ENCODE results near the gene FAAH.

Gene FAAH

DNA sequence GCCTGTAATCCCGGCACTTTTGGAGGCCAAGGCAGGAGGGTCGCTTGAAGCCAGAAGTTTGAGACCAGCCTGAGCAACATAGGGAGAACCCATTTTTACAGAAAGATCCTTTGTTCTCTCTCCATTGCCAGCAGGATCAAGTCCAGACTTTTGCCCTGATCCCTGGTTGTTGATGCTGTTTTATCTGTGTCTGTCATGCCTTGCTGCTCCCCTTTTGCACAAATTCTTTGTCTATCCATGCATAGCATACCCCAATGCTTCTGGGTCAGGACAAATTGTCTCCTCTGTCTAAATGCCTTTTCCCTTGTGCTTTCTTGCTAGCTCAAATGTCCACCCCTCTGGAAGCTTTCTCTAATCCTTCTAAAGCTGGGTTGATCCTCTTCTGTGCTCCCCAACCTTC is 25.3 kb upstream of the FAAH start:
- Histone ChIP-seq H3K27ac (ENCODE audit: low read length) (no peak overlapping the region), H3K4me3 (ENCODE audit: low read length) (no peak overlapping the region), H3K9me3 (ENCODE audit: control insufficient read depth, insufficient read depth, low read length) (no peaks in the 10 kb centered on the region), H3K36me3 (ENCODE audit: control insufficient read depth, insufficient read depth, low read length) (no peaks in the 10 kb centered on the region; the same call in 1 of the 2 replicates), H3K4me1 (ENCODE audit: control insufficient read depth, insufficient read depth, low read length) (no peaks in the 10 kb centered on the region), H3K27me3 (ENCODE audit: control insufficient read depth, insufficient read depth, low read length) (no peaks in the 10 kb centered on the region)
- no peak for DNase-seq (ENCODE audit: low read depth, low spot score)
- no CpG with 5 or more reads among the region's 2 CpGs for WGBS (ENCODE audit: insufficient coverage, insufficient read length)

GRCh38 chr1:46369542-46370213 is 24.4 kb upstream of the FAAH start:
- no peaks in the 10 kb centered on the region for H3K27me3 ChIP-seq (ENCODE audit: control insufficient read depth, insufficient read depth, low read length)
- no CpG with 5 or more reads among the region's 4 CpGs for WGBS (ENCODE audit: insufficient coverage, insufficient read length)
- H3K36me3 ChIP-seq (ENCODE audit: control insufficient read depth, insufficient read depth, low read length): no peaks in the 10 kb centered on the region; the same call in 1 of the 2 replicates
- no peak for DNase-seq (ENCODE audit: low read depth, low spot score)
- no peak overlapping the region for H3K4me3 ChIP-seq (ENCODE audit: low read length)
- H3K9me3 ChIP-seq (ENCODE audit: control insufficient read depth, insufficient read depth, low read length): no peaks in the 10 kb centered on the region
- no peaks in the 10 kb centered on the region for H3K4me1 ChIP-seq (ENCODE audit: control insufficient read depth, insufficient read depth, low read length)
- H3K27ac ChIP-seq (ENCODE audit: low read length): no peak overlapping the region

GRCh38 chr1:46370214-46370633 is 23.9 kb upstream of the FAAH start:
- no peaks in the 10 kb centered on the region; the same call in 1 of the 2 replicates for H3K36me3 ChIP-seq (ENCODE audit: control insufficient read depth, insufficient read depth, low read length)
- no CpG with 5 or more reads among the region's 3 CpGs for WGBS (ENCODE audit: insufficient coverage, insufficient read length)
- H3K27ac ChIP-seq (ENCODE audit: low read length): no peak overlapping the region
- no peaks in the 10 kb centered on the region for H3K4me1 ChIP-seq (ENCODE audit: control insufficient read depth, insufficient read depth, low read length)
- H3K9me3 ChIP-seq (ENCODE audit: control insufficient read depth, insufficient read depth, low read length): no peaks in the 10 kb centered on the region
- no peaks in the 10 kb centered on the region for H3K27me3 ChIP-seq (ENCODE audit: control insufficient read depth, insufficient read depth, low read length)
- DNase-seq (ENCODE audit: low read depth, low spot score): no peak
- no peak overlapping the region for H3K4me3 ChIP-seq (ENCODE audit: low read length)

DNA sequence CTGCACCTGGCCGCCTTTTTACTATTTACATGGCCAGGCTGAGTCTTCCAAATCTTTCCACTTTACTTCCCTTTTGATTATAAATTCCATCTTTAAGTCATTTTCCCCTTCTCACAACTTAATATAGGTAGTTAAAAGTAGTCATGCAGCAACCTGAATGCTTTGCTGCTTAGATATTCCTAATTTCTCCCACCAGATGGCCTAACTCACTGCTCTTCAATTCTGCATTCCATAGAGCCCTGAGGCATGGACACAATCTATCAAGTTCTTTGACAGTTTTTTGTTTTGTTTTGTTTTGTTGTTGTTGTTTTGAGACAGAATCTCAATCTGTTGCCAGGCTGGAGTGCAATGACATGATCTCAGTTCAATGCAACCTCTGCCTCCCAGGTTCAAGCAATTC is 21.7 kb upstream of the FAAH start:
- no peak for DNase-seq (ENCODE audit: low read depth, low spot score)
- Histone ChIP-seq H3K4me3 (ENCODE audit: low read length) (no peak overlapping the region), H3K9me3 (ENCODE audit: control insufficient read depth, insufficient read depth, low read length) (no peaks in the 10 kb centered on the region), H3K27me3 (ENCODE audit: control insufficient read depth, insufficient read depth, low read length) (no peaks in the 10 kb centered on the region), H3K27ac (ENCODE audit: low read length) (no peak overlapping the region), H3K36me3 (ENCODE audit: control insufficient read depth, insufficient read depth, low read length) (no peaks in the 10 kb centered on the region; the same call in 1 of the 2 replicates), H3K4me1 (ENCODE audit: control insufficient read depth, insufficient read depth, low read length) (no peaks in the 10 kb centered on the region)
- WGBS (ENCODE audit: insufficient coverage, insufficient read length): no CpG with 5 or more reads among the region's 1 CpG

DNA sequence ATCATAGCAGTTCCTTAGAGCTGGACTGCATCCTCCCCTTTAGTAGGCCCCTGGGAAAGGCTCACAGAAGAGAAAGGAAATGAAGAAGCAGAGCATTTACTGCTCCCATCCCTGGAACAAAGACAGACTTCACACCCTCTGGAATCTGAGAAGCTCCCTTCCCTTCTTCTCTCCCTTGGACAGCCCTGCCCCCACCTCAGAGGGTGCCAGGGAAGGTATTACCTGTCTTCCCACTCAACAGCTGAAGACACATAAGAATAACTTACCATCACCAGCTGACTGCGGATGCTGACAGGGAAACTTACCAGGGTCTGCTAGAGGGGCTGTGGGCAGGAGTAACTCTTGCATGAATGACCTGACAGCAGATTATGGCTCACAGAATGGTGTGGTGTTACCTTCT is 14.1 kb upstream of the FAAH start:
- no peak for DNase-seq (ENCODE audit: low read depth, low spot score)
- no peak overlapping the region for H3K27ac ChIP-seq (ENCODE audit: low read length)
- no peaks in the 10 kb centered on the region for H3K27me3 ChIP-seq (ENCODE audit: control insufficient read depth, insufficient read depth, low read length)
- H3K36me3 ChIP-seq (ENCODE audit: control insufficient read depth, insufficient read depth, low read length): no peaks in the 10 kb centered on the region
- no peaks in the 10 kb centered on the region for H3K4me1 ChIP-seq (ENCODE audit: control insufficient read depth, insufficient read depth, low read length)
- H3K4me3 ChIP-seq (ENCODE audit: low read length): no peak overlapping the region
- H3K9me3 ChIP-seq (ENCODE audit: control insufficient read depth, insufficient read depth, low read length): no peaks in the 10 kb centered on the region
- no CpG with 5 or more reads among the region's 1 CpG for WGBS (ENCODE audit: insufficient coverage, insufficient read length)

GRCh38 chr1:46380508-46380907 is 13.6 kb upstream of the FAAH start:
- Histone ChIP-seq H3K27ac (ENCODE audit: low read length) (no peak overlapping the region), H3K4me1 (ENCODE audit: control insufficient read depth, insufficient read depth, low read length) (no peaks in the 10 kb centered on the region), H3K27me3 (ENCODE audit: control insufficient read depth, insufficient read depth, low read length) (no peaks in the 10 kb centered on the region), H3K9me3 (ENCODE audit: control insufficient read depth, insufficient read depth, low read length) (no peaks in the 10 kb centered on the region), H3K4me3 (ENCODE audit: low read length) (no peak overlapping the region), H3K36me3 (ENCODE audit: control insufficient read depth, insufficient read depth, low read length) (no peaks in the 10 kb centered on the region)
- DNase-seq (ENCODE audit: low read depth, low spot score): no peak

DNA sequence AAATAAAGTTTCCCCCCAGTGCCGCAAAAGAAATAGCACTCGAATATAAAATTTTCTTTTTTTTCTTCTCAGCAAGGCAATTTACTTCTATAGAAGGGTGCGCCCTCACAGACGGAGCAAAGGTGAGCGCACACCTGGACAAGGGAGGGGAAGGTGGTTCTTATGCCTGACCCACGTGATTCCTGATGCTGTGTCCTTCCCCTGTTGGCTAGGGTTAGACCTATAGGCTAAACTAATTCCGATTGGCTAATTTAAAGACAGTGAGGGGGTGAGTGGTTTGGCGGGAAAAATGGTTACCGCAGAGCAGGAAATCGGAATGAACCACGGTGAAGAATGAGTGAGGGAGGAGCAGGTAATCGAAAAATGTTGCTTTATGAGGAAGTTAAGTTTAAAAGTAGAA is 607 bp upstream of the FAAH start:
- Histone ChIP-seq H3K36me3 (ENCODE audit: control insufficient read depth, insufficient read depth, low read length) (no peaks in the 10 kb centered on the region), H3K27me3 (ENCODE audit: control insufficient read depth, insufficient read depth, low read length) (no peaks in the 10 kb centered on the region), H3K27ac (ENCODE audit: low read length) (no peak overlapping the region), H3K4me3 (ENCODE audit: low read length) (no peak overlapping the region), H3K4me1 (ENCODE audit: control insufficient read depth, insufficient read depth, low read length) (peaks cover 4% of the 10 kb centered on the region; the same call in 1 of the 2 replicates), H3K9me3 (ENCODE audit: control insufficient read depth, insufficient read depth, low read length) (peaks cover 2% of the 10 kb centered on the region)
- DNase-seq (ENCODE audit: low read depth, low spot score): no peak
- no CpG with 5 or more reads among the region's 12 CpGs for WGBS (ENCODE audit: insufficient coverage, insufficient read length)

DNA sequence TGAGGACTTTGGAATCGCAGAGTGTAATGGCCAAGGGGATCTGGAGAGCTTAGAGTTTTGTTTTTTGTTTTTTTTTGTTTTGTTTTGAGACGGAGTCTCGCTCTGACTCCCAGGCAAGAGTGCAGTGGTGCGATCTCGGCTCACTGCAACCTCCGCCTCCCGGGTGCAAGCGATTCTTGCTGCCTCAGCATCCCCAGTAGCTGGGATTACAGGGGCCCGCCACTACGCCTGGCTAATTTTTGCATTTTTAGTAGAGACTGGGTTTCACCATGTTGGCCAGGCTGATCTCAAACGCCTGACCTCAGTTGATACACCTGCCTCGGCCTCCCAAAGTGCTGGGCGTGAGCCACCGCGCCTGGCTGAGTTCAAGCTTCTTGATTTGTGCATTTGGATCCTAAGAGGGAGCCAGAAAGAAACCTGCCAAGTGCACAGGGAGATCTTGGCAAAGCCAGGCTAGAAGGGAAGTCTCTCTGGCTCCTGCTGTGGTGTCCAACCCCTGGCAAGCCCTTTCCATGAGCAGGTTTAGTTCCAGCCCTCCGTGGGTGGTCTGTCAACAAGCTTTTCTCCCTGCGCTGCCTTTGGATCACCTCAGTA is 852 bp downstream of the FAAH start:
- H3K27ac ChIP-seq (ENCODE audit: low read length): no peak overlapping the region
- no CpG with 5 or more reads among the region's 17 CpGs for WGBS (ENCODE audit: insufficient coverage, insufficient read length)

DNA sequence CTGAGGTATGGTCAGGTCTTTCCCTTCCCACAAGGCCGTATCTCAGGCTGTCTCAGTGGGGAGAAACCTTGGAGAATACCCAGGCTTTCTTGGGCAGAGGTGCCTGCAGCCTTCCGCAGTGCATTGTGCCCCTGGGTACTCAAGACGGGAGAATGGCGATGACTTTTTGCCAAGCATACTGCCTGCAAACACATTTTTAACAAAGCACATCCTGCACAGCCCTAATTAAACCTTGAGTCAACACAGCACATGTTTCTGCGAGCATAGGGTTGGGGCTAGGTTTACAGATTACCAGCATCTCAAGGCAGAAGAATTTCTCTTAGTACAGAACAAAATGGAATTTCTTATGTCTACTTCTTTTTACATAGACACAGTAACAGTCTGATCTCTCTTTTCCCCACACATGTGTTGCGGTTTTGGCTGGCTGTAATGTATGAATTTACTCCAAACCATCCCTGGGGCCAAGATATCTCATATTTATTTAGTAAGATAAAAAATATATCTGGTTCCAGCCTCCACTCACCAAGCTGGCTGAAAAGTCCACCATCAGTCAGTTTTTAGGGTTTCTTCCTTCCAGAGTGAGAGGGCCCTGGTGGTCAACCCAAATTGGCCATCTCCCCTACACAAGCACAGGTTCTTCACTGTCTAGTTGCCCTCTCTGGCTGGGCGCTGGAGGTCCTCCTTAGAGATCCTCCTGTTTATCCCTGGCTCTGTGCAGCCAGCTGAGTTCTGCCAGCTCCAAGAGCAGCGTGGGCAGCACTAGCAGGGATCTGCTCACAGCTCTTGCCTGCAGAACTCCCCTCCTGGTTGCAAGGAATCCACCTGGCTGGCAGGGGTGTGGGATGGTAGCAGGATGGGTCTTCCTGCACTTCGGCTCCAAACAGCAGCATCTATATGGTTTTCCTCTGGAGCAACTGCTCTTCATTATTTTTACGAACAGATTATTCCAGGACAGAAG is 2.6 kb downstream of the FAAH start:
- H3K4me3 ChIP-seq (ENCODE audit: low read length): no peak overlapping the region
- H3K27ac ChIP-seq (ENCODE audit: low read length): no peak overlapping the region
- H3K9me3 ChIP-seq (ENCODE audit: control insufficient read depth, insufficient read depth, low read length): peaks cover 2% of the 10 kb centered on the region
- H3K27me3 ChIP-seq (ENCODE audit: control insufficient read depth, insufficient read depth, low read length): no peaks in the 10 kb centered on the region
- DNase-seq (ENCODE audit: low read depth, low spot score): no peak
- H3K36me3 ChIP-seq (ENCODE audit: control insufficient read depth, insufficient read depth, low read length): no peaks in the 10 kb centered on the region
- no CpG with 5 or more reads among the region's 10 CpGs for WGBS (ENCODE audit: insufficient coverage, insufficient read length)
- H3K4me1 ChIP-seq (ENCODE audit: control insufficient read depth, insufficient read depth, low read length): peaks cover 12% of the 10 kb centered on the region

More for the DNA sequence above, 852 bp downstream of the FAAH start:
- Histone ChIP-seq H3K4me1 (ENCODE audit: control insufficient read depth, insufficient read depth, low read length) (peaks cover 4% of the 10 kb centered on the region; the same call in 1 of the 2 replicates), H3K36me3 (ENCODE audit: control insufficient read depth, insufficient read depth, low read length) (no peaks in the 10 kb centered on the region), H3K27me3 (ENCODE audit: control insufficient read depth, insufficient read depth, low read length) (no peaks in the 10 kb centered on the region), H3K9me3 (ENCODE audit: control insufficient read depth, insufficient read depth, low read length) (peaks cover 2% of the 10 kb centered on the region), H3K4me3 (ENCODE audit: low read length) (peak overlapping the region; percentile 55; the same call in 1 of the 2 replicates)
- DNase-seq (ENCODE audit: low read depth, low spot score): no peak

GRCh38 chr1:46399307-46399706 is 5.2 kb downstream of the FAAH start:
- Histone ChIP-seq H3K27me3 (ENCODE audit: control insufficient read depth, insufficient read depth, low read length) (no peaks in the 10 kb centered on the region), H3K36me3 (ENCODE audit: control insufficient read depth, insufficient read depth, low read length) (no peaks in the 10 kb centered on the region), H3K4me1 (ENCODE audit: control insufficient read depth, insufficient read depth, low read length) (peaks cover 13% of the 10 kb centered on the region), H3K9me3 (ENCODE audit: control insufficient read depth, insufficient read depth, low read length) (no peaks in the 10 kb centered on the region), H3K4me3 (ENCODE audit: low read length) (no peak overlapping the region), H3K27ac (ENCODE audit: low read length) (no peak overlapping the region)
- WGBS (ENCODE audit: insufficient coverage, insufficient read length): no CpG with 5 or more reads among the region's 9 CpGs
- no peak for DNase-seq (ENCODE audit: low read depth, low spot score)

Data from iPS DF 6.9 (cell line).